NCI-H1930 (cell line): ENCODE measurements around the gene SCO2.
A peak's percentile ranks its signal among the peaks of the same experiment; 100 is the strongest.

ENCODE experiments used
- DNase-seq, 2 experiments: peaks; one replicate each; lab custom pipeline; 2025; lab: John Stamatoyannopoulos, UW

Gene SCO2

DNA sequence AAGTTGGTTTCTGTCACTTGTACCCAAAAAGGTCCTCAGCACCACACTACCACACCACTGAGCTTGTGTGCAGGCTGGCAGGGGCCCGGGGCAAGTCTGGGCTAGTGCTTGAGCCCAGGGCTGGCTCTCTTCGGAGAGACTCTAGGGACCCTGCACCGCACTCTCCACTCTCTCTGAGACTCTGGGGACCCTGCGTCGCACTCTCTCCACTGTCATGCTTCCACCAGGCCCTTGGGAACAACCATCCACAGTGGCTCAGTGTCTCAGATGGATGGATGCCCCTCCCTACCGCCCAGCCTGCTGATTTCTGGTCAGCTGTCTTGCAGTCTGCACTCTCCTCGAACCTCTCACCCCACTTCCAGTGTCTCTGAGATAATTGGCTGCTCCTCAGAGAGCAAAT lies 48.5 kb downstream of the SCO2 start:
- DNase-seq = no peak

DNA sequence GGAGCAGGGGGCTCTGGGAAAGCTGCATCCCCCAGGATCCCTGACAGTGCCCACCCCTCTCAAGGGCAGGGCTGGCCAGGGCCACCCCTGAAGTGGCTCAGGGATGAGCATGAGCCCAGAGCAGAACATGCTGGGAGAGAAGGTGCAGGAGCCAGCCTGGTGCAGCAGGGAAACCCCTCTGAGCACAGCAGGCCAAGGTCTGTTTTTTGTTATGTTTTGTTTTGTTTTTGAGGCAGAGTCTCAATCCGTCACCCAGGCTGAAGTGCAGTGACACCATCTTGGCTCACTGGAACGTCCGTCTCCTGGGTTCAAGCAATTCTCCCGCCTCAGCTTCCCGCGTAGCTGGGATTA lies 49.8 kb downstream of the SCO2 start:
- DNase-seq = no peak

DNA sequence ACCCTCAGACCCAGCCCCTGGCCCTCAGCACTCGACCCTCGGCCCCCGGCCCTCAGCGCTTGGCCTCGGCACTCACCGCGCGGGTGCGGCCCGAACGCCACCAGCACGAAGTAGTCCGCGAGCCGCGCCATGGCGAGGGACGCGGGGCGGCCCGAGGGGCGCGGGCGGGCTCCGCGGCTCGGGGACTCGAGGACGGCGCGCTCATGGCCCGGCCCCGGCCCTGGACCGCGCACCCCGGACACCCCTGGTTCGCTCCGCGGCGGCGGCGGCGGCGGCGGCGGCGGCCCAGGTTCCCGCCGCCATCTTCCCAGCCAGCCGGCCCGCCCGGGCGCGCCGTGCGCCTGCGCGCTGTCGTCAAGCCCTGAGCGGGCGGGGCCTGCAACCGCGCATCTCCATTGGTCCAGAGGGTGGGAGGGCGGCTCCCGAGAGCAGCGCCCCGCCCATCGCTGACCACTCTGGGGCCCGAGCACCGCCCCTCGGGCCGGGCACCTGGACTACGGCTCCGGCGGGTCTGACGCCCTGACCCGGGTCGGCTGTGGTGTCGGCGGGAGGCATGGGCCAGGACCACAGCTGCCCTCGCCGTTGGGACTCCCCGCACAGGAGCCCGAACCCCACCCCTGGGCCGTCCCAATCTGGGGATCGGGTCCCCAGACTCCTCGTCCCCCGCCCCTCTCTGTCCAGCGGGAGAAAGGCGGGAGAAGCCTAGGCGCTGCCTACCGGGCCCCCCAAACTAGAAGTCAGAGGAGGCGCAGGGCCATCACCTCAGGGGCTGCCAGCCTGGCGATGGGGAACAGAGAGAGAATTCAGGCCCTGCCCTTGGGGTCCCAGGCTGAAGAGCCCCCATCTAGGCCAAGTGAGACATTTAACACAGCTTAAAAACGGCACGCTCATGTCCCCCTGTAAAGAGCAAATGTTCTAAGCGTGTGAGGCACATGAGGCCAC lies 50.4 kb downstream of the SCO2 start, which contains the start of gene SBF1:
Gene SBF1 (minus strand): TSS at position 326 of the 942 bp plus-strand sequence. CDS start 195 bp downstream, at position 131.
- peak; percentile 85 to 92 for DNase-seq

DNA sequence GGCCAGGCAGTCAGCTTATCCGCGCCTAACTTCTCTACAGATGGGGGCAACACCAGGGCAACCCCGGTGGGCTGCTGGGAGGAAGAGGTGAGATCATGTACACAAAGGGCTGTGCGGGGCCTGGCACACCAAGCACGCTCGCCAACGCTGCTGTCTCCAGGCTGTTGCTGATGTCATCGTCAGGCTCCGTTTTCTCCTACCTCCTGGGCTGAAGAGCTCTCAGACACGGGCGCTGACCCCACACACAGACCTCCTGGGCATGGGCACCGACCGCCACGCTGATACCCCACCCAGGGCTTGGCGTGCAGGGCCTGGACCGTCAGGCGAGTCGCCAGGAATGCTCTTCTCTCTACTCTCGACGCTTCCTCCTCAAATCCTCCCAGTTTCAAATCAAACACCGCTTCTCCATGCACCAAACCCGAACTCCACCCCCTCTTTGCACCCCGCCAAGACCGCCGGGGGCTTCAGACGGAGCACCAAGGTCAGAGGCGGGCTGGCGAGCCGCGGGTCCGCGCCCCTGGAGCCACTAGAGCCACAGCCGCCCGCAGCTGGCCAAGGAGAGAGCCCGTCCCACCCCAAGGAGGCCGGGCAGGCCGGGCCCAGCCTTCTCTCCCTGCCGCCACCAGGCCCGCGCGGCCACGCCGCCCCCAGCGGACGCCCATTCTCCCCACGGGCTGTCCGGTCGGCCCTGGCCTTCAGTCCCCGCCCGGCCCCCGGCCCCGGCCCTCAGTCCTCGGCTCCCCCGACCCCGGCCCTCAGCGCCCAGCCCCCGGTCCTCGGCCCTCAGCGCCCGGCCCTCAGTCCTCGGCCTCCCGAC lies 51.3 kb downstream of the SCO2 start:
- DNase-seq = no peak
